ENCODE results near the gene SP3. TPM values are rescaled to one million over a fixed set of nuclear protein-coding genes. Genes with fewer than 3 reads are reported as not detected.
A peak's percentile ranks its signal among the peaks of the same experiment; 100 is the strongest.

The SP3 gene
- polyA plus RNA-seq, 2 of the 4 experiments (the other 2 are of a cell fraction), result 40.1 to 83.1 TPM

DNA sequence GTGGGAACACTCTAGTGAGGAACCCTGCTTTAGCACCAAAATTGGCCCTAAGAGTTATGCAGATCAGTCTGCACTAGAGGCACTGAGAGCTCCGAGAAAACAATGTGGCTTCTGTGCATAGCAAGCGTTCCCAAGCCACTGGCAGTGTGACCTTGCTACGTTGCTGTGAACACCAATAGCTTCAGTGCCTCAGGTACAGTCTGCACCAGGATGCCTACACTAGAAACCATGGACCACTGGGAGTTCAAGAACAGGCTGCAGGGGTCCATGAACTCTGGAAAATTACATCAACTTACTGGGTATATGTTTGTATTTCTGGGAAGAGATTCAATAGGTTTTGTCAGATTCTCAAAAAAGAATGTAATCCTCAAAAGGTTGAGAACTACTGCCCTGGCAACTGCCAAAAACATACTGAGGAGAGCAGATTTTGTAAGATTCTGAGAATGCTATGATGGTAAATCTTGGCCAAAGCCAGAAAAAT is 18.3 kb upstream of the SP3 start:
- TF ChIP-seq JUNB (IDR thresholded peaks at IDR 0.05) (no peak), ZC3H11A (IDR thresholded peaks at IDR 0.05) (no peak), JUN (IDR thresholded peaks at IDR 0.05) (no peak), CBX8 (IDR thresholded peaks at IDR 0.05) (no peak), POLR2AphosphoS2 (conservative IDR thresholded peaks at IDR 0.05; ENCODE audit: low read length) (no peak), EHMT2 (IDR thresholded peaks at IDR 0.05; ENCODE audit: low read depth) (no peak), BHLHE40 (IDR thresholded peaks at IDR 0.05; ENCODE audit: low read depth, low read length) (no peak), ZFP36 (IDR thresholded peaks at IDR 0.05; ENCODE audit: borderline replicate concordance, partially characterized antibody) (no peak), HEYL (CRISPR knock-in tag; IDR thresholded peaks at IDR 0.05) (no peak), RARB (CRISPR knock-in tag; IDR thresholded peaks at IDR 0.05) (no peak), CBX2 (IDR thresholded peaks at IDR 0.05; ENCODE audit: borderline replicate concordance, low read depth) (no peak), ESRRA (IDR thresholded peaks at IDR 0.05; ENCODE audit: borderline replicate concordance, low read length) (no peak), PHF8 (IDR thresholded peaks at IDR 0.05; ENCODE audit: borderline replicate concordance, low read depth) (no peak), HOXB13 (CRISPR knock-in tag; IDR thresholded peaks at IDR 0.05; ENCODE audit: low read depth) (no peak), NPAS2 (CRISPR knock-in tag; IDR thresholded peaks at IDR 0.05; ENCODE audit: borderline replicate concordance) (no peak)
- TF ChIP-seq, protein P1, sequence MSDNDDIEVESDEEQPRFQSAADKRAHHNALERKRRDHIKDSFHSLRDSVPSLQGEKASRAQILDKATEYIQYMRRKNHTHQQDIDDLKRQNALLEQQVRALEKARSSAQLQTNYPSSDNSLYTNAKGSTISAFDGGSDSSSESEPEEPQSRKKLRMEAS (IDR thresholded peaks at IDR 0.05), result no peak
- TF ChIP-seq, protein P2, sequence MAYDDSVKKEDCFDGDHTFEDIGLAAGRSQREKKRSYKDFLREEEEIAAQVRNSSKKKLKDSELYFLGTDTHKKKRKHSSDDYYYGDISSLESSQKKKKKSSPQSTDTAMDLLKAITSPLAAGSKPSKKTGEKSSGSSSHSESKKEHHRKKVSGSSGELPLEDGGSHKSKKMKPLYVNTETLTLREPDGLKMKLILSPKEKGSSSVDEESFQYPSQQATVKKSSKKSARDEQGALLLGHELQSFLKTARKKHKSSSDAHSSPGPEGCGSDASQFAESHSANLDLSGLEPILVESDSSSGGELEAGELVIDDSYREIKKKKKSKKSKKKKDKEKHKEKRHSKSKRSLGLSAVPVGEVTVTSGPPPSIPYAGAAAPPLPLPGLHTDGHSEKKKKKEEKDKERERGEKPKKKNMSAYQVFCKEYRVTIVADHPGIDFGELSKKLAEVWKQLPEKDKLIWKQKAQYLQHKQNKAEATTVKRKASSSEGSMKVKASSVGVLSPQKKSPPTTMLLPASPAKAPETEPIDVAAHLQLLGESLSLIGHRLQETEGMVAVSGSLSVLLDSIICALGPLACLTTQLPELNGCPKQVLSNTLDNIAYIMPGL (CRISPR knock-in tag; IDR thresholded peaks at IDR 0.05; ENCODE audit: borderline replicate concordance), result no peak
- TF ChIP-seq, protein P3, sequence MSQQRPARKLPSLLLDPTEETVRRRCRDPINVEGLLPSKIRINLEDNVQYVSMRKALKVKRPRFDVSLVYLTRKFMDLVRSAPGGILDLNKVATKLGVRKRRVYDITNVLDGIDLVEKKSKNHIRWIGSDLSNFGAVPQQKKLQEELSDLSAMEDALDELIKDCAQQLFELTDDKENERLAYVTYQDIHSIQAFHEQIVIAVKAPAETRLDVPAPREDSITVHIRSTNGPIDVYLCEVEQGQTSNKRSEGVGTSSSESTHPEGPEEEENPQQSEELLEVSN (IDR thresholded peaks at IDR 0.05; ENCODE audit: borderline replicate concordance, low read depth), result no peak
- Histone ChIP-seq H3K27ac (peak overlapping the region; percentile 42 to 72; a peak in 5 of 6 replicates), H3K4me3 (no peak overlapping the region), H3K4me2 (peak overlapping the region; percentile 33; the same call in 2 of the 3 replicates), H3K9me3 (no peaks in the 10 kb centered on the region), H3K4me1 (peaks cover 52% of the 10 kb centered on the region)
- ATAC-seq (peak; percentile 31 to 37; a peak in 3 of 6 replicates), DNase-seq (ENCODE audit: low read depth in 1 of 2, low spot score in 1 of 2) (no peak), FAIRE-seq (no peak)
- ChIA-PET POLR2A (no interaction called here), CTCF (no interaction called here)
- WGBS (ENCODE audit: missing lambda C conversion rate), result 81% methylated on average over 3 of the region's 3 CpGs

DNA sequence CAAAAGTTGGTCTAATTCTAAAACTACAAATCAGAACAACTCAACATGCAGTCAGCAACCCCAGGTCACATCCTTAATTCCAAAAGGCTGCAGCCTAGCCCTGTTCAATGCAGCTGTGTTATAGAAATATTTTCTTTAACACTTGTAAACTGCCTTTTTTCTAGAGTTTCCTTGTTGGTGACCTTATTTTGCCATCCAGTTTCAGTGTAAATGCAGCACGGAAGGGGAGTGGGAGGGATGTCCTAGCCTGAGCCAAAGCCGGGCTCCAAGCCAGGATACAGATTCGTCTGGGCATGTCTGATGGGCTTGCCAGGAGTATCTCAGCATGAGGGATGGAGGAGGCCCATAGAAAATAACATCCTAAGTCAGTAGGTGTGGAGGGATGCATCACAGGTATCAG is 17.7 kb upstream of the SP3 start:
- Histone ChIP-seq H3K27ac (peak overlapping the region; percentile 52 to 72), H3K4me1 (peaks cover 54% of the 10 kb centered on the region), H3K4me3 (no peak overlapping the region), H3K9me3 (no peaks in the 10 kb centered on the region), H3K4me2 (peak overlapping the region; percentile 33)
- 31% methylated on average over 3 of the region's 3 CpGs for WGBS (ENCODE audit: missing lambda C conversion rate)
- no peak for TF ChIP-seq HOXB5 (CRISPR knock-in tag; IDR thresholded peaks at IDR 0.05)
- no peak for TF ChIP-seq FOXS1 (CRISPR knock-in tag; IDR thresholded peaks at IDR 0.05)
- no peak for TF ChIP-seq ZFP36 (IDR thresholded peaks at IDR 0.05; ENCODE audit: borderline replicate concordance, partially characterized antibody)
- TF ChIP-seq CBX8 (IDR thresholded peaks at IDR 0.05), result no peak
- TF ChIP-seq, protein P1 (IDR thresholded peaks at IDR 0.05), result no peak
- TF ChIP-seq FOSB (CRISPR knock-in tag; IDR thresholded peaks at IDR 0.05), result no peak
- TF ChIP-seq JUNB (IDR thresholded peaks at IDR 0.05), result no peak
- no peak for TF ChIP-seq NFE2L2 (conservative IDR thresholded peaks at IDR 0.05; ENCODE audit: low read length)
- TF ChIP-seq SMC3 (IDR thresholded peaks at IDR 0.05), result no peak
- TF ChIP-seq, protein P3 (IDR thresholded peaks at IDR 0.05; ENCODE audit: borderline replicate concordance, low read depth), result no peak
- TF ChIP-seq, protein P4, sequence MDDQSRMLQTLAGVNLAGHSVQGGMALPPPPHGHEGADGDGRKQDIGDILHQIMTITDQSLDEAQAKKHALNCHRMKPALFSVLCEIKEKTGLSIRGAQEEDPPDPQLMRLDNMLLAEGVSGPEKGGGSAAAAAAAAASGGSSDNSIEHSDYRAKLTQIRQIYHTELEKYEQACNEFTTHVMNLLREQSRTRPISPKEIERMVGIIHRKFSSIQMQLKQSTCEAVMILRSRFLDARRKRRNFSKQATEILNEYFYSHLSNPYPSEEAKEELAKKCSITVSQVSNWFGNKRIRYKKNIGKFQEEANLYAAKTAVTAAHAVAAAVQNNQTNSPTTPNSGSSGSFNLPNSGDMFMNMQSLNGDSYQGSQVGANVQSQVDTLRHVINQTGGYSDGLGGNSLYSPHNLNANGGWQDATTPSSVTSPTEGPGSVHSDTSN (IDR thresholded peaks at IDR 0.05), result no peak
- TF ChIP-seq HEYL (CRISPR knock-in tag; IDR thresholded peaks at IDR 0.05), result no peak
- TF ChIP-seq, protein P5, sequence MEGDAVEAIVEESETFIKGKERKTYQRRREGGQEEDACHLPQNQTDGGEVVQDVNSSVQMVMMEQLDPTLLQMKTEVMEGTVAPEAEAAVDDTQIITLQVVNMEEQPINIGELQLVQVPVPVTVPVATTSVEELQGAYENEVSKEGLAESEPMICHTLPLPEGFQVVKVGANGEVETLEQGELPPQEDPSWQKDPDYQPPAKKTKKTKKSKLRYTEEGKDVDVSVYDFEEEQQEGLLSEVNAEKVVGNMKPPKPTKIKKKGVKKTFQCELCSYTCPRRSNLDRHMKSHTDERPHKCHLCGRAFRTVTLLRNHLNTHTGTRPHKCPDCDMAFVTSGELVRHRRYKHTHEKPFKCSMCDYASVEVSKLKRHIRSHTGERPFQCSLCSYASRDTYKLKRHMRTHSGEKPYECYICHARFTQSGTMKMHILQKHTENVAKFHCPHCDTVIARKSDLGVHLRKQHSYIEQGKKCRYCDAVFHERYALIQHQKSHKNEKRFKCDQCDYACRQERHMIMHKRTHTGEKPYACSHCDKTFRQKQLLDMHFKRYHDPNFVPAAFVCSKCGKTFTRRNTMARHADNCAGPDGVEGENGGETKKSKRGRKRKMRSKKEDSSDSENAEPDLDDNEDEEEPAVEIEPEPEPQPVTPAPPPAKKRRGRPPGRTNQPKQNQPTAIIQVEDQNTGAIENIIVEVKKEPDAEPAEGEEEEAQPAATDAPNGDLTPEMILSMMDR (IDR thresholded peaks at IDR 0.05), result no peak
- TF ChIP-seq RARB (CRISPR knock-in tag; IDR thresholded peaks at IDR 0.05), result no peak
- TF ChIP-seq RAD21 (conservative IDR thresholded peaks at IDR 0.05 in 1 of 2, IDR thresholded peaks at IDR 0.05 in 1 of 2), result no peak
- no peak for TF ChIP-seq EP300 (IDR thresholded peaks at IDR 0.05)
- no peak for TF ChIP-seq POLR2A (IDR thresholded peaks at IDR 0.05; ENCODE audit: low read length)
- no peak for TF ChIP-seq SREBF2 (IDR thresholded peaks at IDR 0.05)
- TF ChIP-seq CHD4 (IDR thresholded peaks at IDR 0.05; ENCODE audit: borderline replicate concordance), result no peak
- ChIA-PET POLR2A (no interaction called here), CTCF (interaction anchor here (1.5 kb wide), 1 partner anchor 10 kb away, joined by 4 read pairs; no protein-coding TSS in a partner anchor)
- no peak for FAIRE-seq
- peak; percentile 30 to 67; a peak in 3 of 6 replicates for ATAC-seq
- peak in 1 of 2 experiments; percentile 42 for DNase-seq (ENCODE audit: low read depth in 1 of 2, low spot score in 1 of 2)
